RWPE2 (cell line): ENCODE measurements around the gene SARNP.

Experiments used
- ATAC-seq: fragments of 200-7000 bp; cut with Tn5 transposase; 3 replicates; pipeline ENCODE4 v1.9.1; 2021; ENCODE audit warnings: low read depth
- DNase-seq: peaks from one replicate; pipeline ENCODE4 v3.0.0-alpha.2; 2020; ENCODE audit warnings: low spot score
- H3K27ac ChIP-seq: fragments of 450-650 bp; 2 replicates; pipeline ENCODE4 v1.5.1; 2017; ENCODE audit warnings: mild to moderate bottlenecking; ENCODE audit not compliant: poor library complexity, severe bottlenecking
- H3K27me3 ChIP-seq: fragments of 250-450 bp; sonication (Bioruptor Pico); 2 replicates; pipeline ENCODE4 v1.5.1; 2021; ENCODE audit warnings: mild to moderate bottlenecking, moderate library complexity; ENCODE audit not compliant: insufficient read depth, poor library complexity, severe bottlenecking
- H3K36me3 ChIP-seq: fragments of 250-450 bp; sonication (Bioruptor Pico); 2 replicates; pipeline ENCODE4 v1.5.1; 2020; ENCODE audit warnings: low read depth, mild to moderate bottlenecking, moderate library complexity
- H3K4me1 ChIP-seq: fragments of 250-450 bp; sonication (Bioruptor Pico); 2 replicates; pipeline ENCODE4 v1.5.1; 2021; ENCODE audit warnings: mild to moderate bottlenecking, moderate library complexity; ENCODE audit not compliant: insufficient read depth, poor library complexity, severe bottlenecking
- H3K4me3 ChIP-seq: fragments of 250-450 bp; sonication (Bioruptor Pico); 2 replicates; pipeline ENCODE4 v1.5.1; 2021; ENCODE audit warnings: mild to moderate bottlenecking, moderate library complexity; ENCODE audit not compliant: severe bottlenecking
- H3K9me3 ChIP-seq: fragments of 250-450 bp; sonication (Bioruptor Pico); 2 replicates; pipeline ENCODE4 v1.5.1; 2021; ENCODE audit warnings: mild to moderate bottlenecking, moderate library complexity; ENCODE audit not compliant: severe bottlenecking
- TF ChIP-seq, protein P1 (sequence below): fragments of 450-650 bp; IDR thresholded peaks from one replicate; pipeline ENCODE4 v1.5.1; 2017; ENCODE audit warnings: mild to moderate bottlenecking, moderate library complexity; ENCODE audit not compliant: poor library complexity, severe bottlenecking

SARNP gene

DNA sequence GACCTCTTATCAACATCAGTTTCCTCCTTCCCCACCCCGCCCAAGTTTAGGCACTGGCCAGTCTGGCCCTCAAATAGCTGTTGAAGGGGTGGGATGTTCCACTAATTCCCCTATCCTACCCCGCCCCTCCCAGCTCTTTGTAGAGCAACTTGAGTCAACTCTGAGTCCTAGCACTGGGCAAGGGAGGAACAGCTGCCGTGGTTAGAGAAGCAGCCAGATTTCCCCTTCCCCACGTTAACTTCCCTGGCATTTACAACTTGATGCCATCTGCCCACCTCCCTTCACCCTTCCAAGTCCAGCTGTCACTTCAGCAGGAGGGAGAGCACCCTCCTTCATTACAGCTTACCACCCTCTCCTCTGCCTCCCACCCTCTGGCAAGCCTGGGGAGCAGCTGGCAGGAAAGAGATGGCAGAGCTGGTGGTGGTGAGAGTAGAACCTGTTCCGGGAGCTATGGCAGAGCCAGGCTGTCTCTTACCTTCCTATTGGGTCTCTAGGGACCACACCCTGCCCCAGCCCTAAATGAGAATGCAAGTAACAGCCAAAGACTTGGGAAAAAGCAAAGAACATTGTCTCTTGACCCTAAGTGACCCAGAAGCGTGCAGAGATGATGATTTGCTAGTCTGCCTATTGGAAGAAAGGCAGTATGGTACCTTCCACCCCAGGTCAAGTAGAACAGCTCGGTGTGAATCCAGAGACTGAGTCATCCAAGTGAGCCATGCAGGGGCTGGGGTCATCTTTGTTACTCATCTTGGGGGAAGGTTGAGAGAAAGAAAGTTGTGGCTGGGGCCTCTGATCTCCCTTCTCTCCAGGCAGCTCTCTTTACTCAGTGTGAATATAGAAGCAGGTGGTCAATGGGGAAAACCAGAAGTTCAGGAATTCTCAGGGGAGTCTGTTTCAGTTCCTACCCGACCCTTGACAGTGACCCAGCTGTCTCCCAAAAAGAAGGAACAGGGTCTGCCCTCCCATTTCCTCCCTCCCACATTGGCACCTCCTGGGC lies 100.2 kb downstream of the SARNP start:
- peaks cover 25% of the 10 kb centered on the region for H3K4me1 ChIP-seq
- no peaks in the 10 kb centered on the region for H3K9me3 ChIP-seq
- H3K36me3 ChIP-seq: no peaks in the 10 kb centered on the region
- H3K4me3 ChIP-seq: peak overlapping the region; percentile 59
- no peaks in the 10 kb centered on the region for H3K27me3 ChIP-seq
- ATAC-seq: peak; percentile 49
- TF ChIP-seq, protein P1, sequence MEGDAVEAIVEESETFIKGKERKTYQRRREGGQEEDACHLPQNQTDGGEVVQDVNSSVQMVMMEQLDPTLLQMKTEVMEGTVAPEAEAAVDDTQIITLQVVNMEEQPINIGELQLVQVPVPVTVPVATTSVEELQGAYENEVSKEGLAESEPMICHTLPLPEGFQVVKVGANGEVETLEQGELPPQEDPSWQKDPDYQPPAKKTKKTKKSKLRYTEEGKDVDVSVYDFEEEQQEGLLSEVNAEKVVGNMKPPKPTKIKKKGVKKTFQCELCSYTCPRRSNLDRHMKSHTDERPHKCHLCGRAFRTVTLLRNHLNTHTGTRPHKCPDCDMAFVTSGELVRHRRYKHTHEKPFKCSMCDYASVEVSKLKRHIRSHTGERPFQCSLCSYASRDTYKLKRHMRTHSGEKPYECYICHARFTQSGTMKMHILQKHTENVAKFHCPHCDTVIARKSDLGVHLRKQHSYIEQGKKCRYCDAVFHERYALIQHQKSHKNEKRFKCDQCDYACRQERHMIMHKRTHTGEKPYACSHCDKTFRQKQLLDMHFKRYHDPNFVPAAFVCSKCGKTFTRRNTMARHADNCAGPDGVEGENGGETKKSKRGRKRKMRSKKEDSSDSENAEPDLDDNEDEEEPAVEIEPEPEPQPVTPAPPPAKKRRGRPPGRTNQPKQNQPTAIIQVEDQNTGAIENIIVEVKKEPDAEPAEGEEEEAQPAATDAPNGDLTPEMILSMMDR: no peak
- no peak for DNase-seq
- peak overlapping the region; percentile 85 for H3K27ac ChIP-seq

GRCh38 chr12:55716582-55716957 lies 101.0 kb downstream of the SARNP start:
- Histone ChIP-seq H3K4me1 (peaks cover 25% of the 10 kb centered on the region), H3K4me3 (peak overlapping the region; percentile 59), H3K27me3 (no peaks in the 10 kb centered on the region), H3K27ac (peak overlapping the region; percentile 85), H3K9me3 (no peaks in the 10 kb centered on the region), H3K36me3 (no peaks in the 10 kb centered on the region)
- peak; percentile 9 for ATAC-seq
- DNase-seq: no peak
- TF ChIP-seq, protein P1: no peak

DNA sequence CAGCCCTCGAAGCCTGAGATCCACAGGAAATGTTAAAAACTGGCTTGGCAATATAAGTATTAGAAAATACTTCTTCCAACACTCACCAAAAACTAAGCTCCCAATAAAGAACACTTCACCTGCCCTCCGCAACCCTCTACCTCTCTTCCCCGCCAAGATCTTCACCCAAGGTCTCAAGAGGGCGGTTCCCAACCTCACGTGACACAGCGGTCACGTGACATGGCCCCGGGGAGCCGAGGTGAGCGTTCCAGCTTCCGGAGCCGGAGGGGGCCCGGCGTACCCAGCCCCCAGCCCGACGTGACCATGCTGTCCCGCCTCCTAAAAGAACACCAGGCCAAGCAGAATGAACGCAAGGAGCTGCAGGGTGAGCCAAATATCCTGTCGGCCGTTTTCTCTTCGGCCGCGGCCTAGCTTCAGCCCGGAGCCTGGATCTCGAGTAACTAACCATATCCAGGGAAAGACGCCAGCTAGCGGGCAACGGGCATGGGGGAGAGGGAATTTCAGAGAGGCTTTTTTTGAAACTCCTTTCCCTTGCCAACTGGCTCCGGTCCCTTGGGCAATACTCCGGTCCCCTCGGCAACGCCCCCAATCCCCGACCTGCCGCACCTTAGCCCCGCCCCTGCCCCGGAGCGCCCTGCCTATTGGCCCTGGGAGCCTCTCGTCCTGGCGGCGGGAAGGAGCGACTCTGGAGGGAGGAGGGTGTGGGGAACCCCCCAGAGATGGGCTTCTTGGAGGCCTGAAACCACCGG lies 101.5 kb downstream of the SARNP start, which contains the start of gene BLOC1S1:
Gene BLOC1S1 (plus strand): TSS at position 214 of the 749 bp plus-strand sequence. CDS start 6 bp downstream, at position 220.
- peak; percentile 70 for ATAC-seq
- DNase-seq: peak; percentile 96
- TF ChIP-seq, protein P1: no peak
- H3K27ac ChIP-seq: peak within 1 kb of the TSS; percentile 85
- H3K27me3 ChIP-seq: no peaks in the 10 kb centered on the region
- peaks cover 25% of the 10 kb centered on the region for H3K4me1 ChIP-seq
- peak within 1 kb of the TSS; percentile 59 for H3K4me3 ChIP-seq
- no peaks in the 10 kb centered on the region for H3K36me3 ChIP-seq
- H3K9me3 ChIP-seq: no peaks in the 10 kb centered on the region

- Histone ChIP-seq H3K4me3 (peak overlapping the region; percentile 59), H3K36me3 (no peaks in the 10 kb centered on the region), H3K4me1 (peaks cover 25% of the 10 kb centered on the region), H3K27me3 (no peaks in the 10 kb centered on the region), H3K27ac (peak overlapping the region; percentile 85), H3K9me3 (no peaks in the 10 kb centered on the region)
- TF ChIP-seq, protein P1: no peak
- DNase-seq: no peak
- no peak for ATAC-seq
Measured at GRCh38 chr12:55715169-55715764, 102.3 kb downstream of the SARNP start.
